AG08396 (cell line): ENCODE data around the gene ZBTB7A.
"Not testable (repeated sequence)": the region's sequence is repeated elsewhere in the genome, so short reads cannot be mapped to it uniquely, and the experiment has no call there.

Experiments
- DNase-seq: peaks from one replicate; pipeline ENCODE4 v3.0.0; 2012; ENCODE audit warnings: low spot score, mixed read lengths

The ZBTB7A gene

GRCh38 chr19:4016486-4016885 is 50.2 kb downstream of the ZBTB7A start:
- DNase-seq, result no peak

- DNase-seq, result no peak
Observed at GRCh38 chr19:4015705-4016402, 50.8 kb downstream of the ZBTB7A start.

GRCh38 chr19:4014541-4015491 is 51.9 kb downstream of the ZBTB7A start:
- DNase-seq, result no peak

DNA sequence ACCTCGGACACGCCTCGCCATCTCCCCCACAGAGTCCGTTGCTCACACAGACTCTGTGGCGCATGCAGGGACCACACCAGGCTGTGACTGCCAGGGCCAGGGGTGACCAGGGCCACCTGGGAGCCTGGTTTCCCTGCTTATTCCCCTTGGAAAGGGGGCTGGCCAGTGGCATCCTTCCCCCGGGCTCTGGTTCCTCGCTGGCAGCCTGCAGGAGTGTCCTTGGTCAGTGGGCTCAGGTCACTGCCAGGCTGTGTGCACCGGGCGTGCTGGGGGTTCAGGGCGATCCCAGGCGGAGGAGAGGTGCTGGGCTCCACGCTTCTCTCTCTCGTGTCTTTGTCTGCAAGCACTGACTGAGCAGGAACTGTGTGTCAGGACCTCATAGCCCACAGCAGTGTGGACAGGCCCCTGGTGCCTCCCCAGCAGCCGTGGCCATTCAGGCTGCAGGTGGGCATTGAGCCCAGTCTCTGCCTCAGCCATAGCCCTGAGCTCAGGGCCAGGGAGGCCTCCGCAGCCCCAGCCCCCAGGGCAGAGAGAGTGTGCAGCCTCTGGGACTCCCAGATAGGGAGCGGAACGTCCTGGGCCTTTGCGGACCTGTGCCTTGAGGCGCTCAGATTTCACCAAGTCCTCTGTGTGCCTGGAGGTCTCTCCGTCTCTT is 52.7 kb downstream of the ZBTB7A start:
- no peak for DNase-seq

- no peak for DNase-seq
Observed at GRCh38 chr19:4012975-4013634, 53.6 kb downstream of the ZBTB7A start.

DNA sequence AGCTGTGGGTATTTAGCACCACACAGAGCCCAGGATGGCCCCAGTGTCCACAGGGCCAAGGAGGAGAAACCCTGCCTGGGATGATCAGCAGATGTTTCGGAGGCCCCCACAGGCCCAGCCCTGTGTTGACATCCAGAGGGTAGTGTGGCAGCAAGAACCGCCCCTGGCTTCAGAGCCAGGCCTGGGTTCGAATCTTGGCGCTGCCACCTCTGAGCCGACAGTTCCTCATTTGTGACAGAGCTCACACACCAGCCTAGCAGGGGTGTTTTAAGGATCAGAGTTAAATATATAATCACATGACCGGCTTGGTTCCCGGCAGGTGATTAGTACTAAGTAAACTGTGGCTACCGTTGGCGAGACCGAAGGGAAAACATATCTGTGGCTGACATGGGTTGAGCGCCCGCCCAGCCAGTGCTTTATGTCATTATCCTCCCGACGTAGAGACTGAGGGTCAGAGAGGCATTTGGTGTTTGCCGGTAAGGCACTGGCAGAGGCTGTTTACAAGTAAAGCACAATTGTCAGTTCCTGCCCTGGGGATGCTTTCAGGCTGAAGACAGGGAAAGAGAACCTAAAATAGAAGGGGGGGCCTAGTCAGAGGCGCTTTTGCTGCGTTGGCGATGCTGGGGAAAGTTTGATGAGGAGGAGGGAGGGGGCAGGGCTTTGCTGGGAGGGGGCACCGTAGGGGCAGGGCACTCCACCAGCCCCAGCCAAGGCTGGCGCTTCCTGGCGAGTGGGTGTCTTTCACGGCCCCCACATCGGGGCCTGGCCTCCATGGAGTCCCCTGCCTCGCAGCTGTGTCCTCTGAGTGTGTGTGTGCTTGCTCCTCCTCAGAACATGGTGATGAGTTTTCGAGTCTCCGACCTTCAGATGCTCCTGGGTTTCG is 54.4 kb downstream of the ZBTB7A start:
- DNase-seq, result no peak

GRCh38 chr19:4011430-4011829 is 55.3 kb downstream of the ZBTB7A start:
- DNase-seq, result not testable (repeated sequence)

DNA sequence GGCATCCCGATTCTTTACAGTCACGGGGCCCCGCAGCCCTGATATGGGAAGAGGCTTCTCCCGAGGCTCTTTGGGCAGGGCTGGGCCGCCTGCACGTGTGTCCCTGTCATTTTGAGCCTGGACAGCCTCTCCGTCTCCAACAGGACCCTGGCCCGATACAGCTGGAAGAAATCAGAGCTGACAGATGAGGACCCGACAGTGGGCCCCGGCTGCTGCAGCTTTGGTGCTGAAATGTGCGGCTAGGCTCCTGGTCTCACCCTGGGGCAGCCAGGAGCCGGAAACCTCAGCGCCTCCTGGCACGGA is 55.9 kb downstream of the ZBTB7A start:
- no peak for DNase-seq

DNA sequence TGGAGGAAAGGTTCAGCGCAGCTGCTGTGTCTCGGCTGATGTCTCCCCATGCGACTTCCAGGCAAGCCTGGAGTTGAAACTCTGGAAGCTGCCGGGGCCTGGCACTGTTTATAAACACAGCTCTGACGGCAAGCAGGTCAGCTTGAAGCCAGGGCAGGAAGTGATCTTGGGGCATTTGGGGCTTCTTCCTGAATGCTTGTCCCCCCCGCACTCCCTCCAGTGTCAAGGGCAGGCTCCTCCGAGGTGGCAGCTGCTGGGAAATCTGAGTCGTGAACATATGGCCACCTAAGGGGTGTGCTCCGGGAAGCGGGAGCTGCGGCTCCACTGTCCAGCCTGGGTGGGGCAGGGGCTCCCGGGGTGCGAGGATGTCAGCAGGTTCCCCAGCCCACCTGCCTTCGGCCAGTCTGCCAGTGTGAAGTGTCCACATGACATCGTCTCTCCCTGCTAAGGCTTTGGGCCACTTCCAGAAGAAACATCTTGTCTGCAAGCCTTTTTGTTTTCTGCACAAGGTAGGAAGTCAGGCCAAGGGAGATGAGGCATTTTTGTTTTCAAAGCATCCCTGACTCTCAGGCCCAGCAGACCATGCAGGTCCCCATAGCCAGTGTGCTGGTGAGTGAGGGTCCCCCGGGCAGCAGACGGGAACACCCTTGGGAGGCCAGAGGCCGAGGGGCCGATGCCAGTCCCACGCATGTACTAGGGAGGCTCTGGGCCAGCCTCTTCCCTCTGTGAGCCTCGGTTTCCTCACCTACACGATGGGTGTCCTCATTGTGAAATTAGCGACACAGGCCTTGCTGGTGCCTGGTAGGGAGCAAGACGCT is 56.5 kb downstream of the ZBTB7A start:
- DNase-seq, result peak; percentile 48

DNA sequence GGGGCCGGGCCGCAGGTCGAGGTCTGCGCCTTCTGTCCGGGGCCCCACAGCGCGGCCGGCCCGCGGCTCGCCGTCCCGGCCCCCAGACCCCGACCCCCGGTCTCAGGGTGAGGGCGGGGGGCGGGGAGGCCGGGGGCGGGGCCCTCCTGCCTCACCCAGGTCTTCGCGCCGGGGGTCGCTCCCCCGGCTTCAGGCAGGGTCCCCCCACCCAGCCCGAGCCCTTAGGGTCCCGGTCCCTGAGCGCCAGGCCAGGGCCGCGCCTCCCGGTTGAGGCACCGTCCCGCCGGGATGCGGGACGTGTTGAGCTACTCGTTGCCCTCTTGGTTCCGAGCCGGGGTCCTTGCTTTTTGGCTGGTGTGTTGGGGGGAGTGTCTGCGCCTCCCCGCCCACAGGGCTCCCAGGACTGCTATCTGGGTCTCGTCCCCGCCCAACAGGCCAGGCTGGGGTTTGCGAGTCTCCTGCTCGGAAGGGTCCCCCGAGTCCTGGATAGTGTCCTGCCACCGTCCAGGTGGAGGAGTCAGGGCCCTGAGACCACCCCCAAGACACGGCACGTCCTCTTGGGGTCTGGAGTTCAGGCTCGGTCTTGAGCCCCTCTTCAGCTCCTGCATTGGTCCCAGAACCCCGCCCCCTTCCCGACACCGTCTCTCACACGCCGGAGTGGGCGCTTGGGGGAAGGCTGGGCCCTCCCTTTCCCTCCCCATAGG is 58.7 kb downstream of the ZBTB7A start:
- no peak for DNase-seq

DNA sequence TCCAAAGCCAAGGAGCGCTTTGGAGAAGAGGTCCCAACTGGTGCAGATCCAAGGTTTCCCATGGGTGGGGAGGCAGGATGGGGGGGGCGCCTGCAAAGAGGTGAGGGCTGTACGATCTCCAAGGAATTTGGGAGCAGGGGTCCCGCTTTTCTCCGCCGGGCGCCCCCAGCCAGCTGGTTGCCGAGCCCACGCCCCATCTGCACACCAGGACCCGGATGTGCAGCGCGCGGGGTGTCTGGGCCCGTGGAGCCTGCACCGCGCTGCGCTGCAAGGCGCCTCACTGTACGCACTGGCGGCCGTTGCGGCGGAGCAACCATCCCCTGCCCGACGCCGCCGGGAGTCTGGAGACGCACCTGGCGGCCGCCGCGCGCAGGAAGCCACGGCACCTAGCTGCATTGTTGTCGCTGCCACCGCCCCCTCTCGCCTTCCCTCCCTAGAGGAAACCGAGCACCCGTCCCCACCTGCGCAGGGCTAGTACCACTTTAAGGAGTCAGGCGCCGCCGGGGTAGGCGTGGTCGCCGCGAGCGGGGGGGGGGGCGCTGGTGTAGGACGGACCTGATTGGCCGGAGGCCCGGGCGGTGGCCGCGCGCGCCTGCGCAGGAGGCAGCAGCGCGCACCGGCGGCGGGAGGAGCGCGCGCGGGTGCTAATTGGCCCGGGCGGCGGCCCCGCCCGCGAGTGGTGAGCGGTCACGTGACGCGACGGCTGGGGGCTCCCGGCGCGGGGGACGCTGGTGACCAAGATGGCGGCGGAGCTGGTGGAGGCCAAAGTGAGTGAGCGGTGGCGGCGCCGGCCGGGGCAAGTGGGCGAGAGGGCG is 59.5 kb downstream of the ZBTB7A start, which contains the start of gene PIAS4:
PIAS4 (plus strand) TSS at position 716 of the 815 bp plus-strand sequence; CDS start at position 741, 25 bp downstream.
- peak; percentile 100 for DNase-seq

- DNase-seq, result not testable (repeated sequence)
Observed at GRCh38 chr19:4005436-4005835, 61.3 kb downstream of the ZBTB7A start.

DNA sequence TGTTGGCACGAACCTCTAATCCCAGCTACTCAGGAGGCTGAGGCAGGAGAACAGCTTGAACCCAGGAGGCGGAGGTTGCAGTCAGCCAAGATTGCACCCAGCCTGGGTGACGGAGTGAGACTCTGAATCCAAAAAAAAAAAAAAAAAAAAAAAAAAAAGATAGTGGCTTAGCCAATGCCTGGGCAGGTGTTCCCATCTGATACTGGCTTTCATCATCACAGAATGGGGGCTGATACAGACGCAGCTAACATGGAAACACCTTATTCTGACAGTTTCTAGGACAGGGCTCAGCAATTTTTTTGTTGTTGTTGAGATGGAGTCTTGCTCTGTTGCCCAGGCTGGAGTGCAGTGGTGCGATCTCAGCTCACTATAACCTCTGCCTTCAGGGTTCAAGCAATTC is 65.9 kb downstream of the ZBTB7A start:
- not testable (repeated sequence) for DNase-seq

DNA sequence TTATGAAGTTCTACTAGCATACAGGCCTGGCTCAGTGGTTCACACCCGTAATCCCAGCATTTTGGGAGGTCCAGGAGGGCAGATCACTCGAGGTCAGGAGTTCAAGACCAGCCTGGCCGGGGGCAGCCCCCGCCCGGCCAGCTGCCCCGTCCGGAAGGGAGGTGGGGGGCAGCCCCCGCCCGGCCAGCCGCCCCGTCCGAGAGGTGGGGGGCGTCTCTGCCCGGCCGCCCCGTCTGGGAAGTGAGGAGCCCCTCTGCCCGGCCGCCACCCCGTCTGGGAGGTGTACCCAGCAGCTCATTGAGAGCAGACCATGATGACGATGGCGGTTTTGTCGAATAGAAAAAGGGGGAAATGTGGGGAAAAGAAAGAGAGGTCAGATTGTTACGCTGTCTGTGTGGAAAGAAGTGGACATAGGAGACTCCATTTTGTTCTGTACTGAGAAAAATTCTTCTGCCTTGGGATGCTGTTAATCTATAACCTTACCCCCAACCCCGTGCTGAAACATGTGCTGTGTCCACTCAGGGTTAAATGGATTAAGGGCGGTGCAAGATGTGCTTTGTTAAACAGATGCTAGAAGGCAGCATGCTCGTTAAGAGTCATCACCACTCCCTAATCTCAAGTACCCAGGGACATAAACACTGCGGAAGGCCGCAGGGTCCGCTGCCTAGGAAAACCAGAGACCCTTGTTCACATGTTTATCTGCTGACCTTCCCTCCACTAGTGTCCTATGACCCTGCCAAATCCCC is 67.9 kb downstream of the ZBTB7A start:
- DNase-seq, result not testable (repeated sequence)

DNA sequence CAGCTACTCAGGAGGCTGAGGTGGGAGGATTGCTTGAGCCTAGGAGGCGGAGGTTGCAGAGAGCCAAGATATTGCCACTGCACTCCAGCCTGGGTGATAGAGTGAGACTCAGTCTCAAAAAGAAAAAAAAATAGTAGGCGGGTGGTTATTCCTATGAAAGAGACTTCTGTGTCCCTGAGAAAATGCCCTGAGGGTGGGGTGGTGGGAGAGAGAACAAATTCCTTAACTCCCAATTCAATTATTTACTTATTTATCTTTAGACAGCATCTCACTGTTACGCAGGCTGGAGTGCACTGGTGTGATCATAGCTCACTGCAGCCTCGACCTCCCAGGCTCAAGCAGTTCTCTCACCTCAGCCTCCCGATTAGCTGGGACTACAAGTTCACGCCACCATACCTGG is 71.1 kb downstream of the ZBTB7A start:
- DNase-seq, result no peak
